ENCODE measurements around the gene DIP2C. TPM values are rescaled to one million over a fixed set of nuclear protein-coding genes. Genes with fewer than 3 reads are reported as not detected.

DIP2C gene
- total RNA-seq, 4 donors from 2014 or later, result 2.4 to 14.9 (median 6.1) TPM

- no peak for TF ChIP-seq CTCF (IDR thresholded peaks at IDR 0.05)
- TF ChIP-seq POLR2A (IDR thresholded peaks at IDR 0.05), result no peak
- intact Hi-C loops (cut with DNase I), result no loop called here
- Histone ChIP-seq H3K36me3 (peaks cover 0 to 42% (median 0%) of the 10 kb centered on the region in 3 donors), H3K27ac (no peak overlapping the region), H3K4me1 (no peaks in the 10 kb centered on the region), H3K9me3 (no peaks in the 10 kb centered on the region), H3K27me3 (no peaks in the 10 kb centered on the region), H3K4me3 (no peak overlapping the region)
- 75 to 94% methylated on average over 2 to 9 of the region's 11 CpGs for WGBS, 2 donors
- DNase-seq, result no peak
These were observed 381.4 kb downstream of the DIP2C start for GRCh38 chr10:308101-308500.

GRCh38 chr10:307659-308058 is 381.8 kb downstream of the DIP2C start:
- no peak overlapping the region for H3K27ac ChIP-seq
- no peak for DNase-seq
- TF ChIP-seq CTCF (IDR thresholded peaks at IDR 0.05), result no peak
- no peak for TF ChIP-seq POLR2A (IDR thresholded peaks at IDR 0.05)
- H3K36me3 ChIP-seq, result peaks cover 0 to 42% (median 0%) of the 10 kb centered on the region in 3 donors
- no peaks in the 10 kb centered on the region for H3K9me3 ChIP-seq
- H3K27me3 ChIP-seq, result no peaks in the 10 kb centered on the region
- intact Hi-C loops (cut with DNase I), result no loop called here
- H3K4me3 ChIP-seq, result no peak overlapping the region
- H3K4me1 ChIP-seq, result no peaks in the 10 kb centered on the region
- 83 to 96% methylated on average over 8 to 16 of the region's 18 CpGs for WGBS, 2 donors

GRCh38 chr10:306675-307185 is 382.7 kb downstream of the DIP2C start:
- H3K4me1 ChIP-seq, result no peaks in the 10 kb centered on the region
- no peak for DNase-seq
- WGBS, 2 donors, result 78 to 82% methylated on average over 8 of the region's 8 CpGs

GRCh38 chr10:306007-306674 is 383.3 kb downstream of the DIP2C start:
- H3K4me3 ChIP-seq, result no peak overlapping the region
- WGBS, 2 donors, result 73 to 81% methylated on average over 6 of the region's 6 CpGs
- peaks cover 0 to 32% (median 0%) of the 10 kb centered on the region in 3 donors for H3K36me3 ChIP-seq
- no peaks in the 10 kb centered on the region for H3K27me3 ChIP-seq
- TF ChIP-seq CTCF (IDR thresholded peaks at IDR 0.05) (no peak), POLR2A (IDR thresholded peaks at IDR 0.05) (no peak)
- no peak overlapping the region for H3K27ac ChIP-seq
- intact Hi-C loops (cut with DNase I), result no loop called here
- no peaks in the 10 kb centered on the region for H3K4me1 ChIP-seq
- no peak for DNase-seq
- H3K9me3 ChIP-seq, result no peaks in the 10 kb centered on the region

More at GRCh38 chr10:306675-307185, 382.7 kb downstream of the DIP2C start:
- intact Hi-C loops (cut with DNase I), result no loop called here
- Histone ChIP-seq H3K36me3 (peaks cover 0 to 38% (median 0%) of the 10 kb centered on the region in 3 donors), H3K27me3 (no peaks in the 10 kb centered on the region), H3K9me3 (no peaks in the 10 kb centered on the region), H3K4me3 (no peak overlapping the region), H3K27ac (no peak overlapping the region)
- no peak for TF ChIP-seq POLR2A (IDR thresholded peaks at IDR 0.05)
- TF ChIP-seq CTCF (IDR thresholded peaks at IDR 0.05), result no peak

- Histone ChIP-seq H3K36me3 (peaks cover 0 to 29% (median 0%) of the 10 kb centered on the region in 3 donors), H3K4me3 (no peak overlapping the region), H3K27me3 (no peaks in the 10 kb centered on the region), H3K9me3 (no peaks in the 10 kb centered on the region), H3K27ac (no peak overlapping the region), H3K4me1 (no peaks in the 10 kb centered on the region)
- intact Hi-C loops (cut with DNase I), result no loop called here
- DNase-seq, result no peak
- TF ChIP-seq CTCF (IDR thresholded peaks at IDR 0.05) (no peak), POLR2A (IDR thresholded peaks at IDR 0.05) (no peak)
- WGBS, 2 donors, result 85 to 89% methylated on average over 4 of the region's 4 CpGs
These were observed 384.4 kb downstream of the DIP2C start for GRCh38 chr10:305034-305433.
